H1 (cell line): ENCODE results near the gene RPTOR. TPM values are rescaled to one million over a fixed set of nuclear protein-coding genes. Genes with fewer than 3 reads are reported as not detected.

Experiments used
- CTCF ChIA-PET: fragments of 300-600 bp; sonication (Branson Sonifier 250); formaldehyde crosslinking; loops from one replicate; lab custom pipeline; 2021; ENCODE audit not compliant: partially characterized antibody; lab: Charles Lee
- POLR2A ChIA-PET: fragments of 300-600 bp; sonication (Branson Sonifier 250); formaldehyde crosslinking; loops from one replicate; lab custom pipeline; 2021; ENCODE audit warnings: inconsistent platforms; ENCODE audit not compliant: partially characterized antibody; lab: Charles Lee
- DNase-seq, 2 experiments: peaks; one replicate each; pipeline versions ENCODE4 v3.0.0 to v3.0.0-alpha.2; 2010 to 2022; ENCODE audit warnings: low spot score in 2 of 2, low read depth in 1 of 2, mixed read lengths in 1 of 2
- FAIRE-seq: peaks from 2 replicates; lab custom pipeline; 2011; peaks lifted over from hg19 to GRCh38; lab: Jason Lieb, UNC
- H2AFZ ChIP-seq: 2 replicates; pipeline ENCODE4 v1.8.1; 2012; ENCODE audit warnings: low read length, inconsistent platforms
- H2AK5ac ChIP-seq: 2 replicates; pipeline ENCODE4 v1.6.1; 2013; ENCODE audit warnings: low read depth, low read length
- H2BK120ac ChIP-seq: replicated peaks from 2 replicates; pipeline ENCODE3; 2013; ENCODE audit warnings: low read depth, low read length, inconsistent platforms
- H2BK12ac ChIP-seq: 2 replicates; pipeline ENCODE4 v1.6.1; 2013; ENCODE audit warnings: low read depth, low read length
- H2BK15ac ChIP-seq: 2 replicates; pipeline ENCODE4 v1.6.1; 2013; ENCODE audit warnings: low read length
- H2BK20ac ChIP-seq: 2 replicates; pipeline ENCODE4 v1.6.1; 2013; ENCODE audit warnings: low read length
- H2BK5ac ChIP-seq: 2 replicates; pipeline ENCODE4 v1.6.1; 2013; ENCODE audit warnings: low read depth, low read length
- H3K14ac ChIP-seq: 2 replicates; pipeline ENCODE4 v1.6.1; 2013; ENCODE audit warnings: inconsistent platforms; ENCODE audit not compliant: insufficient read length
- H3K18ac ChIP-seq: 2 replicates; pipeline ENCODE4 v1.6.1; 2013; ENCODE audit warnings: low read length; ENCODE audit errors: extremely low read depth
- H3K23ac ChIP-seq: 2 replicates; pipeline ENCODE4 v1.6.1; 2013; ENCODE audit warnings: inconsistent platforms; ENCODE audit not compliant: insufficient read length
- H3K23me2 ChIP-seq: 2 replicates; pipeline ENCODE4 v1.6.1; 2013; ENCODE audit warnings: low read depth, low read length
- H3K27ac ChIP-seq: 2 replicates; pipeline ENCODE4 v1.6.1; 2011; ENCODE audit warnings: low read depth, low read length, inconsistent platforms
- H3K27me3 ChIP-seq, 4 experiments: replicated peaks in 1 of 4; 1 replicate in 1 of 4; 2 replicates in 3 of 4; pipeline versions ENCODE4 v1.6.1 to v1.8.1; 2011 to 2013; ENCODE audit warnings: low read length in 3 of 4, mild to moderate bottlenecking in 3 of 4, inconsistent platforms in 2 of 4, mixed read lengths in 2 of 4, moderate library complexity in 1 of 4; ENCODE audit not compliant: control insufficient read depth in 3 of 4, insufficient read depth in 3 of 4; ENCODE audit errors: extremely low read depth in 1 of 4
- H3K36me3 ChIP-seq, 4 experiments: 2 replicates each; pipeline versions ENCODE4 v1.6.1 to v1.8.1; 2011 to 2013; ENCODE audit warnings: mild to moderate bottlenecking in 4 of 4, low read length in 3 of 4, moderate library complexity in 2 of 4, control low read depth in 1 of 4, inconsistent platforms in 1 of 4; ENCODE audit not compliant: insufficient read depth in 4 of 4, control insufficient read depth in 2 of 4
- H3K4ac ChIP-seq: replicated peaks from 2 replicates; pipeline ENCODE3; 2013; ENCODE audit warnings: low read length, low read depth, mixed read lengths, inconsistent platforms; ENCODE audit not compliant: insufficient read length
- H3K4me1 ChIP-seq, 4 experiments: replicated peaks in 1 of 4; 1 replicate in 1 of 4; 2 replicates in 3 of 4; pipeline versions ENCODE4 v1.6.1 to v1.8.1; 2011 to 2013; ENCODE audit warnings: low read length in 3 of 4, inconsistent platforms in 2 of 4, mixed read lengths in 1 of 4; ENCODE audit not compliant: insufficient read depth in 4 of 4, control insufficient read depth in 3 of 4
- H3K4me2 ChIP-seq, 2 experiments: 2 replicates each; pipeline versions ENCODE4 v1.6.1 to v1.8.1; 2011 to 2013; ENCODE audit warnings: low read depth in 2 of 2, low read length in 2 of 2, control low read depth in 1 of 2, inconsistent platforms in 1 of 2, mild to moderate bottlenecking in 1 of 2; ENCODE audit not compliant: insufficient read depth in 1 of 2
- H3K4me3 ChIP-seq, 4 experiments: fragments of 200-600, 300-600 bp in 1 of 4; sonication (generic), shearing (Covaris generic), sonication (Bioruptor Twin) in 1 of 4; 2 replicates each; pipeline versions ENCODE4 v1.5.1 to v1.8.1; 2011 to 2016; ENCODE audit warnings: low read length in 4 of 4, low read depth in 3 of 4, control low read depth in 2 of 4, inconsistent platforms in 2 of 4, mild to moderate bottlenecking in 2 of 4, mixed read lengths in 1 of 4, moderate library complexity in 1 of 4; ENCODE audit not compliant: insufficient read depth in 2 of 4; ENCODE audit errors: extremely low read depth in 1 of 4
- H3K56ac ChIP-seq: replicated peaks from 2 replicates; pipeline ENCODE3; 2013; ENCODE audit warnings: low read depth, mild to moderate bottlenecking, mixed read lengths, low read length, inconsistent platforms; ENCODE audit not compliant: insufficient read length
- H3K79me1 ChIP-seq: 2 replicates; pipeline ENCODE4 v1.6.1; 2013; ENCODE audit warnings: low read depth, low read length, control low read depth
- H3K79me2 ChIP-seq, 2 experiments: 2 replicates each; pipeline versions ENCODE4 v1.6.1 to v1.8.1; 2012 to 2013; ENCODE audit warnings: low read length in 2 of 2, mild to moderate bottlenecking in 2 of 2, inconsistent platforms in 1 of 2; ENCODE audit not compliant: insufficient read depth in 2 of 2, control insufficient read depth in 1 of 2
- H3K9ac ChIP-seq, 4 experiments: replicated peaks in 1 of 4; 1 replicate in 1 of 4; 2 replicates in 3 of 4; pipeline versions ENCODE4 v1.6.1 to v1.8.1; 2011 to 2013; ENCODE audit warnings: low read depth in 3 of 4, low read length in 3 of 4, control low read depth in 2 of 4, mild to moderate bottlenecking in 2 of 4, moderate library complexity in 2 of 4, inconsistent platforms in 1 of 4; ENCODE audit errors: extremely low read depth in 1 of 4
- H3K9me3 ChIP-seq, 2 experiments: 2 replicates each; pipeline versions ENCODE4 v1.6.1 to v1.8.1; 2012 to 2013; ENCODE audit warnings: mild to moderate bottlenecking in 2 of 2, moderate library complexity in 2 of 2, control low read depth in 1 of 2, inconsistent platforms in 1 of 2, low read depth in 1 of 2, low read length in 1 of 2, mixed read lengths in 1 of 2; ENCODE audit not compliant: insufficient read depth in 2 of 2
- H4K20me1 ChIP-seq, 2 experiments: replicated peaks in 1 of 2; 2 replicates each; pipeline versions ENCODE3 to v1.8.1; 2011 to 2013; ENCODE audit warnings: inconsistent platforms in 2 of 2, low read length in 2 of 2, mild to moderate bottlenecking in 1 of 2; ENCODE audit not compliant: insufficient read depth in 2 of 2, control insufficient read depth in 1 of 2
- H4K5ac ChIP-seq: 2 replicates; pipeline ENCODE4 v1.6.1; 2013; ENCODE audit warnings: low read length, low read depth, mixed read lengths, inconsistent platforms; ENCODE audit not compliant: insufficient read length
- H4K8ac ChIP-seq: 2 replicates; pipeline ENCODE4 v1.8.0; 2013; ENCODE audit warnings: mild to moderate bottlenecking, moderate library complexity, low read length, inconsistent platforms; ENCODE audit not compliant: insufficient read depth; ENCODE audit errors: extremely low read depth
- H4K91ac ChIP-seq: replicated peaks from 2 replicates; pipeline ENCODE3; 2013; ENCODE audit warnings: low read length, mixed read lengths, inconsistent platforms; ENCODE audit not compliant: insufficient read length
- CTBP2 ChIP-seq: IDR thresholded peaks from 2 replicates; pipeline ENCODE4 v1.7.0; 2011; ENCODE audit warnings: borderline replicate concordance, mild to moderate bottlenecking, moderate library complexity, mixed read lengths, low read length; ENCODE audit not compliant: insufficient read depth, insufficient read length
- GABPA ChIP-seq: IDR thresholded peaks from 2 replicates; pipeline ENCODE4 v1.6.1; 2011; ENCODE audit warnings: mild to moderate bottlenecking, low read length, moderate library complexity, borderline replicate concordance; ENCODE audit not compliant: insufficient read depth
- RNF2 ChIP-seq: fragments of 200-900, 300-1000 bp; sonication (generic); IDR thresholded peaks from 2 replicates; pipeline ENCODE4 v1.7.1; 2016; ENCODE audit warnings: borderline replicate concordance, low read depth, mild to moderate bottlenecking, antibody characterized with exemption, low read length; ENCODE audit not compliant: poor library complexity, severe bottlenecking; ENCODE audit errors: missing control alignments
- SP1 ChIP-seq: IDR thresholded peaks from 2 replicates; pipeline ENCODE4 v1.6.1; 2011; ENCODE audit warnings: low read depth, low read length
- TAF7 ChIP-seq: optimal IDR thresholded peaks from 2 replicates; pipeline ENCODE3; 2011; ENCODE audit warnings: low read depth, mild to moderate bottlenecking, inconsistent platforms, low read length, moderate library complexity, borderline replicate concordance
- TCF12 ChIP-seq: IDR thresholded peaks from 2 replicates; pipeline ENCODE4 v1.6.1; 2011; ENCODE audit warnings: low read depth, mild to moderate bottlenecking, low read length
- ZNF274 ChIP-seq: IDR thresholded peaks from 2 replicates; pipeline ENCODE4 v1.7.0; 2012; ENCODE audit warnings: low read length, borderline replicate concordance; ENCODE audit errors: extremely low read depth
- WGBS, 2 experiments: shearing (Covaris generic) in 1 of 2; methylation state at CpG; one replicate each; pipeline versions ENCODE4 v1.1.6 to v1.1.7; 2013 to 2015; ENCODE audit warnings: low lambda C conversion rate in 2 of 2, mixed read lengths in 2 of 2, inconsistent platforms in 1 of 2, low coverage in 1 of 2, missing lambda C conversion rate in 1 of 2; ENCODE audit not compliant: insufficient replicate concordance in 2 of 2, insufficient coverage in 1 of 2, insufficient read length in 1 of 2; ENCODE audit errors: extremely low coverage in 1 of 2, missing lambda C conversion rate in 1 of 2; 5-methylcytosine and 5-hydroxymethylcytosine counted together
- polyA plus RNA-seq, 7 experiments: library from polyadenylated mRNA; depleted of rRNA in 3 of 7; stranded (reverse) in 5 of 7; unstranded in 2 of 7; fragments of >200 nt in 5 of 7; fragments of 200-250 nt in 2 of 7; gene quantifications; 1 replicate in 5 of 7; 2 replicates in 1 of 7; 4 replicates in 1 of 7; pipeline versions ENCODE4 v1.2.1 to v1.2.3, GENCODE V29; 2011 to 2013; ENCODE audit warnings: missing spikeins in 2 of 7, mixed read lengths in 2 of 7
- total RNA-seq: library from RNA; stranded (reverse); fragmentation: NEBNext Ultra II Directional; extraction: Animal tissue kit (Norgen Biotek cat#: 25700); gene quantifications from 2 replicates; pipeline ENCODE4 v1.2.1, GENCODE V29; 2021
- TF ChIP-seq, protein P1 (sequence below), 3 experiments: IDR thresholded peaks; 1 replicate in 2 of 3; 2 replicates in 1 of 3; pipeline versions ENCODE4 v1.5.1 to v1.6.1; 2011; ENCODE audit warnings: low read length in 3 of 3, mild to moderate bottlenecking in 3 of 3, inconsistent platforms in 2 of 3, low read depth in 1 of 3, moderate library complexity in 1 of 3; ENCODE audit not compliant: insufficient read depth in 1 of 3; ENCODE audit errors: control extremely low read depth in 1 of 3

Gene RPTOR
- total and polyA plus RNA-seq, 2 of the 8 experiments (the other 6 are each of a cell fraction or from before 2014, with no cell fraction given): 6.9 to 28.7 TPM

DNA sequence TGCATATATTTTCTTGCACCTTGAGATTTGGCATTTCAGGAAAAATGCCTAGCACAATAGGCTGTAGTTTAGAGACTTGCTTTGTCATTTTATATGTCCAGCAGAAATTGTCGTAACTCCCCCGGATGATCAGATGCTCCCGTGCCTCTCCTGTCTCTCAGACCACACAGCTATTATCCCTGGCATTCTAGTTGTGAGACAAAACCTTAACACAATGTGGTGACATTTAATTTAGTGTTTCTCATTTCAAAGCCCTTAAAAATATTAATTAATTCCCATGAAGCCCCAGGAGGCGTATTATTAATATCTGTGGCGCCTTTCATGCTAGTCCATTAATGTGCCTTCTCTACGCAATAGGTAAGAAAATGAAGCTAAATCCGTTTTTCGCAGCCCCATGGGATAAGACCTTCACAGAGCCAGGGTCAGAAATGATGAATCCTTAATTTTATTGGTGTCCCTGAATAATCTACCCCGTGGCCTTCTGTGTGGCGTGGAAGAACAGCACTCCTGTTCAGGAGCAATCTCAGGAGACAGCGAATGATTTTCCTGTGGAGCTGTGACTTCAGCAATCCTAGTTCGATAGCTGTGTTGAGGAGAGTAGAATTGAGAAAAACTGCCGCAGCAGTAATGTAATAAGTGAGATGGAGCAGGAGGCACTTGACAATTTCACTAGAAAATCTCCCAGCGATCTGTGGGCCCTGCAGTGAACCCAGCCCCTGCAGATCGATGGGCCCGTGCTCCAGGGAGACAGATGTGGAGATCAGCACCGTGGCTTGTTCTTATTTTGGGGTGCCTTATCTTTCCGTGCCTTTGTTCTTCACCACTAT lies 157.9 kb downstream of the RPTOR start:
- Histone ChIP-seq H3K27me3 (no peaks in the 10 kb centered on the region), H3K23ac (no peak overlapping the region), H2BK15ac (no peak overlapping the region), H2AFZ (no peak overlapping the region), H4K8ac (no peak overlapping the region), H3K27ac (no peak overlapping the region), H2BK20ac (no peak overlapping the region), H3K4me2 (no peak overlapping the region), H4K20me1 (peaks cover 0 to 2% of the 10 kb centered on the region in 2 experiments), H3K36me3 (no peaks in the 10 kb centered on the region), H2BK12ac (no peak overlapping the region), H3K9me3 (no peaks in the 10 kb centered on the region; a peak in 2 of 4 replicates), H3K4ac (no peak overlapping the region), H2BK120ac (no peak overlapping the region), H3K9ac (no peak overlapping the region), H3K4me3 (no peak overlapping the region), H3K14ac (no peak overlapping the region), H3K18ac (no peak overlapping the region), H2AK5ac (0 out of 2 replicates have a peak overlapping the region, but pooled peaks have one; percentile 7), H3K79me2 (peaks cover 0 to 38% of the 10 kb centered on the region in 2 experiments; a peak in 2 of 4 replicates), H2BK5ac (0 out of 2 replicates have a peak overlapping the region, but pooled peaks have one; percentile 28), H3K4me1 (peaks cover 4 to 23% (median 12%) of the 10 kb centered on the region in 4 experiments), H3K56ac (no peak overlapping the region), H3K79me1 (peaks cover 7% of the 10 kb centered on the region; the same call in 1 of the 2 replicates), H4K91ac (no peak overlapping the region), H4K5ac (no peak overlapping the region), H3K23me2 (peaks cover 10% of the 10 kb centered on the region; the same call in 1 of the 2 replicates)
- 91% methylated on average over 18 of the region's 18 CpGs; no CpG with 5 or more reads in 1 of the 2 experiments for WGBS, 2 experiments
- DNase-seq (no peak), FAIRE-seq (no peak)
- POLR2A ChIA-PET: interaction anchor here (1.1 to 1.7 kb wide), 2 partner anchors 9 to 15 kb away, joined by 3 to 4 read pairs; no protein-coding TSS in a partner anchor
- CTCF ChIA-PET: interaction anchor here (0.6 to 1.8 kb wide), 3 partner anchors 9 to 197 kb away, joined by 3 to 6 read pairs (median 3); no protein-coding TSS in a partner anchor
- TF ChIP-seq TCF12: no peak
- TF ChIP-seq ZNF274: no peak
- no peak for TF ChIP-seq RNF2
- no peak for TF ChIP-seq TAF7
- TF ChIP-seq, protein P1, sequence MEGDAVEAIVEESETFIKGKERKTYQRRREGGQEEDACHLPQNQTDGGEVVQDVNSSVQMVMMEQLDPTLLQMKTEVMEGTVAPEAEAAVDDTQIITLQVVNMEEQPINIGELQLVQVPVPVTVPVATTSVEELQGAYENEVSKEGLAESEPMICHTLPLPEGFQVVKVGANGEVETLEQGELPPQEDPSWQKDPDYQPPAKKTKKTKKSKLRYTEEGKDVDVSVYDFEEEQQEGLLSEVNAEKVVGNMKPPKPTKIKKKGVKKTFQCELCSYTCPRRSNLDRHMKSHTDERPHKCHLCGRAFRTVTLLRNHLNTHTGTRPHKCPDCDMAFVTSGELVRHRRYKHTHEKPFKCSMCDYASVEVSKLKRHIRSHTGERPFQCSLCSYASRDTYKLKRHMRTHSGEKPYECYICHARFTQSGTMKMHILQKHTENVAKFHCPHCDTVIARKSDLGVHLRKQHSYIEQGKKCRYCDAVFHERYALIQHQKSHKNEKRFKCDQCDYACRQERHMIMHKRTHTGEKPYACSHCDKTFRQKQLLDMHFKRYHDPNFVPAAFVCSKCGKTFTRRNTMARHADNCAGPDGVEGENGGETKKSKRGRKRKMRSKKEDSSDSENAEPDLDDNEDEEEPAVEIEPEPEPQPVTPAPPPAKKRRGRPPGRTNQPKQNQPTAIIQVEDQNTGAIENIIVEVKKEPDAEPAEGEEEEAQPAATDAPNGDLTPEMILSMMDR (IDR thresholded peaks at IDR 0.05; ENCODE audit: control extremely low read depth in 1 of 3, insufficient read depth in 1 of 3, low read depth in 1 of 3, low read length in 3 of 3): no peak
- no peak for TF ChIP-seq GABPA
- TF ChIP-seq SP1: no peak
- no peak for TF ChIP-seq CTBP2
